ENCODE data around the gene CD58.

CD58 gene

GRCh38 chr1:116498789-116499628 is 71.8 kb downstream of the CD58 start:
- TF ChIP-seq MAX (IDR thresholded peaks at IDR 0.05; ENCODE audit: low read depth, low read length) (no peak), MYC (IDR thresholded peaks at IDR 0.05; ENCODE audit: low read depth, low read length) (0 out of 2 replicates have a peak, but pooled peaks have one; percentile 30), POLR2A (IDR thresholded peaks at IDR 0.05; ENCODE audit: extremely low read depth, insufficient read length) (no peak), CTCF (IDR thresholded peaks at IDR 0.05; ENCODE audit: low read depth, low read length) (peak; percentile 75)
- DNase-seq (ENCODE audit: low read depth): peak; percentile 81
- no peak overlapping the region for H3K4me3 ChIP-seq (ENCODE audit: low read depth, low read length)

- H3K4me3 ChIP-seq (ENCODE audit: low read depth, low read length): no peak overlapping the region
- no peak for DNase-seq (ENCODE audit: low read depth)
- TF ChIP-seq POLR2A (IDR thresholded peaks at IDR 0.05; ENCODE audit: extremely low read depth, insufficient read length): no peak
Observed at GRCh38 chr1:116497656-116498055, 73.2 kb downstream of the CD58 start.

DNA sequence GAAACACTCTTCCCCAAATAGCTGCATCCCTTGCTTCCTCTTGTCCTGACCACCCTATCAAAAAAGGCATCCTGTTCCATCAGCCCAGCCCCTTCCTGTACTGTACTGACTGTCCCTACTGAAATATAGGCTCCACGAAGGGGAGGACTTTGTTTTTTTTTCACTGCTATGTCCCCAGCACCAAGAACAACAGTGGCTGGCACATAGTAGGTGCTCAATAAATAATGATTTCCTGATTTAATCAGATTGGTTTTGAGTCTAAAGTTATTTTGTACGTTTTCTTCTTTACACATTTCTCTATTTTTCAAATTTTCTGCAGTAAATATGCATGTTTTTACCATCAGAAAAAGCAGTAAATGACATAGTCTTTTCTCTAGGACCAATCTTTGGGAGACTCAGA is 73.9 kb downstream of the CD58 start:
- TF ChIP-seq POLR2A (IDR thresholded peaks at IDR 0.05; ENCODE audit: extremely low read depth, insufficient read length) (no peak), MYC (IDR thresholded peaks at IDR 0.05; ENCODE audit: low read depth, low read length) (no peak), MAX (IDR thresholded peaks at IDR 0.05; ENCODE audit: low read depth, low read length) (no peak), CTCF (IDR thresholded peaks at IDR 0.05; ENCODE audit: low read depth, low read length) (no peak)
- no peak for DNase-seq (ENCODE audit: low read depth)
- no peak overlapping the region for H3K4me3 ChIP-seq (ENCODE audit: low read depth, low read length)

GRCh38 chr1:116496380-116496779 is 74.4 kb downstream of the CD58 start:
- TF ChIP-seq MYC (IDR thresholded peaks at IDR 0.05; ENCODE audit: low read depth, low read length) (no peak), CTCF (IDR thresholded peaks at IDR 0.05; ENCODE audit: low read depth, low read length) (no peak), POLR2A (IDR thresholded peaks at IDR 0.05; ENCODE audit: extremely low read depth, insufficient read length) (no peak), MAX (IDR thresholded peaks at IDR 0.05; ENCODE audit: low read depth, low read length) (no peak)
- peak; percentile 79 for DNase-seq (ENCODE audit: low read depth)
- H3K4me3 ChIP-seq (ENCODE audit: low read depth, low read length): no peak overlapping the region

GRCh38 chr1:116495535-116495934 is 75.3 kb downstream of the CD58 start:
- no peak for DNase-seq (ENCODE audit: low read depth)
- TF ChIP-seq POLR2A (IDR thresholded peaks at IDR 0.05; ENCODE audit: extremely low read depth, insufficient read length) (no peak), MYC (IDR thresholded peaks at IDR 0.05; ENCODE audit: low read depth, low read length) (no peak), CTCF (IDR thresholded peaks at IDR 0.05; ENCODE audit: low read depth, low read length) (no peak), MAX (IDR thresholded peaks at IDR 0.05; ENCODE audit: low read depth, low read length) (no peak)
- H3K4me3 ChIP-seq (ENCODE audit: low read depth, low read length): no peak overlapping the region

- no peak for DNase-seq (ENCODE audit: low read depth)
- no peak overlapping the region for H3K4me3 ChIP-seq (ENCODE audit: low read depth, low read length)
- TF ChIP-seq MAX (IDR thresholded peaks at IDR 0.05; ENCODE audit: low read depth, low read length) (no peak), MYC (IDR thresholded peaks at IDR 0.05; ENCODE audit: low read depth, low read length) (no peak), CTCF (IDR thresholded peaks at IDR 0.05; ENCODE audit: low read depth, low read length) (no peak), POLR2A (IDR thresholded peaks at IDR 0.05; ENCODE audit: extremely low read depth, insufficient read length) (no peak)
Observed at GRCh38 chr1:116494745-116495144, 76.1 kb downstream of the CD58 start.
